ENCODE data around the gene BANF1.

BANF1 gene

DNA sequence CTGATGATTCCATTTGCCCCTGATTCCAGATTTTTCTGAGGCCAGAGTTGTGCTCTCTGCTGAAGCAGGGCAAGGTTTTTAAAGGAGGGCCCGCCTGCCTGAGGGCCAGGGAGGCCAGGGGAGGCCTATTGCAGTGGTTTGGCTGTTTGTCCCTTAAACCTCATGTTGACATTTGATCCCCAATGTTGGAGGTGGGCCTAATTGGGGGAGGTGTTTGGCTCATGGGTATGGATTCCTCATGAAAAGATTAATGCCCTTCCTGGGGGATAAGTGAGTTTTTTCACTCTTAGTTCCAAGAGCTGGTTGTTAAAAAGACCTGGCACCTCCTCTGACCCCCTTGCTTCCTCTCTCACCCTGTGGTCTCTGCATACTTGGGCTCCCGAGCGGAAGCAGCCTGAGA lies 37.5 kb downstream of the BANF1 start:
- H2BK120ac ChIP-seq (ENCODE audit: low read depth, low read length) = no peak overlapping the region
- no peak overlapping the region for H2BK5ac ChIP-seq (ENCODE audit: low read length)
- no CpG with 5 or more reads among the region's 3 CpGs for WGBS (ENCODE audit: extremely low coverage, insufficient coverage, low lambda C conversion rate)
- no peak overlapping the region for H4K8ac ChIP-seq (ENCODE audit: low read depth, low read length)
- H4K5ac ChIP-seq (ENCODE audit: low read length) = no peak overlapping the region
- H3K56ac ChIP-seq (ENCODE audit: low read length) = no peak overlapping the region
- H3K4me3 ChIP-seq (ENCODE audit: low read length) = no peak overlapping the region
- DNase-seq = no peak
- H3K27ac ChIP-seq (ENCODE audit: low read depth, low read length) = no peak overlapping the region
- H3K4me1 ChIP-seq (ENCODE audit: control insufficient read depth, low read depth, low read length) = no peaks in the 10 kb centered on the region
- H3K79me2 ChIP-seq (ENCODE audit: control insufficient read depth, insufficient read depth, low read length) = no peaks in the 10 kb centered on the region
- H3K4me2 ChIP-seq (ENCODE audit: low read length) = no peak overlapping the region
- no peak overlapping the region for H2AK5ac ChIP-seq (ENCODE audit: low read length)
- no peaks in the 10 kb centered on the region for H3K27me3 ChIP-seq (ENCODE audit: insufficient read depth, low read length, poor library complexity)
- no peaks in the 10 kb centered on the region for H3K79me1 ChIP-seq (ENCODE audit: low read length)
- H3K18ac ChIP-seq (ENCODE audit: low read length) = no peak overlapping the region
- H3K23ac ChIP-seq (ENCODE audit: low read length) = no peak overlapping the region
- no peak overlapping the region for H2BK15ac ChIP-seq (replicated peaks; ENCODE audit: low read depth)
- no peak overlapping the region for H3K4ac ChIP-seq (ENCODE audit: low read depth, low read length)
- no peak overlapping the region for H3K9ac ChIP-seq (ENCODE audit: low read length)
- no peaks in the 10 kb centered on the region for H3K36me3 ChIP-seq (ENCODE audit: control insufficient read depth, insufficient read depth, low read length)

DNA sequence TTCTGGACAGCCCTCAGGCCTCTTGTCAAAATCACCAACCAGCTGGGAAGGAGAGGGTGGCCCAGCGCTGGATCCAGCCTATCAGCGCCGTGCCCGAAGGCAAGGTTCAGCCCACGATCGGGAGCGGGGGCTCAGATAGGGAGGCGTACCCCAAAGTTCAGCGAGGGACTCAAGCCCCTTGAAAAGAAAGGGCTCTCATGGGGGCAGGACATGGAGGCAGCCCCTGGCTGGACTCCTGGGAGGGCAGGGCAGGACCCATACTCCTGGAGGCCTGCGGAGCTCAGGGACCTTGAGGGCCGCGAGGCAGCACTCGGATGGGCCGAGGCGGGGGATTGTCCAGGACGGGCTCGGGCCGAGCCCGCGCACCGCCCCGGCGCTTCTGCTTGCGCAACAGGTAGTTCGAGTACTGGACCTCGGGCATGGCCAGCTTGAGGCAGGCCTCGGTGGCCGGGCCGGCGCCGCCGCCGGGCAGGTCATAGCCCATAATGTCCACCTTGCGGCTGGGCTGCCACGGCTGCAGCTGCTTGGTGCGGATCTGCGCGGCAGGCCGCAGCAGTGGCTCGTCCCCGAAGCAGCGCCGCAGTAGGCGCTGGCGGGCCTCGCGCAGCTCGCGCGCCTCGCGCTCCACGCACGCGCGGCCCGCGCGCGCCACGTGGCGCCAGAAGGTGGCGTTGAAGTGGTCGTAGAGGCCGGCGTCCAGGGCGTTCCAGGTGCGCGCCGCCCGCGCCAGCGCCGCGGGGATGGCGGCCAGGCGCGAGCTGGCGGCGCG lies 40.1 kb downstream of the BANF1 start:
- no peak overlapping the region for H3K23ac ChIP-seq (ENCODE audit: low read length)
- H3K4me2 ChIP-seq (ENCODE audit: low read length) = no peak overlapping the region
- no peaks in the 10 kb centered on the region for H3K4me1 ChIP-seq (ENCODE audit: control insufficient read depth, low read depth, low read length)
- no peak overlapping the region for H2AK5ac ChIP-seq (ENCODE audit: low read length)
- H3K4ac ChIP-seq (ENCODE audit: low read depth, low read length) = no peak overlapping the region
- H4K5ac ChIP-seq (ENCODE audit: low read length) = no peak overlapping the region
- H3K18ac ChIP-seq (ENCODE audit: low read length) = no peak overlapping the region
- H3K79me1 ChIP-seq (ENCODE audit: low read length) = no peaks in the 10 kb centered on the region
- no peak overlapping the region for H2BK5ac ChIP-seq (ENCODE audit: low read length)
- no peak overlapping the region for H2BK120ac ChIP-seq (ENCODE audit: low read depth, low read length)
- WGBS (ENCODE audit: extremely low coverage, insufficient coverage, low lambda C conversion rate) = no CpG with 5 or more reads among the region's 81 CpGs
- no peak overlapping the region for H3K56ac ChIP-seq (ENCODE audit: low read length)
- no peak overlapping the region for H3K4me3 ChIP-seq (ENCODE audit: low read length)
- H3K27ac ChIP-seq (ENCODE audit: low read depth, low read length) = no peak overlapping the region
- no peak overlapping the region for H4K8ac ChIP-seq (ENCODE audit: low read depth, low read length)
- H3K36me3 ChIP-seq (ENCODE audit: control insufficient read depth, insufficient read depth, low read length) = no peaks in the 10 kb centered on the region
- no peak overlapping the region for H2BK15ac ChIP-seq (replicated peaks; ENCODE audit: low read depth)
- DNase-seq = no peak
- no peak overlapping the region for H3K9ac ChIP-seq (ENCODE audit: low read length)
- no peaks in the 10 kb centered on the region for H3K79me2 ChIP-seq (ENCODE audit: control insufficient read depth, insufficient read depth, low read length)
- no peaks in the 10 kb centered on the region for H3K27me3 ChIP-seq (ENCODE audit: insufficient read depth, low read length, poor library complexity)

DNA sequence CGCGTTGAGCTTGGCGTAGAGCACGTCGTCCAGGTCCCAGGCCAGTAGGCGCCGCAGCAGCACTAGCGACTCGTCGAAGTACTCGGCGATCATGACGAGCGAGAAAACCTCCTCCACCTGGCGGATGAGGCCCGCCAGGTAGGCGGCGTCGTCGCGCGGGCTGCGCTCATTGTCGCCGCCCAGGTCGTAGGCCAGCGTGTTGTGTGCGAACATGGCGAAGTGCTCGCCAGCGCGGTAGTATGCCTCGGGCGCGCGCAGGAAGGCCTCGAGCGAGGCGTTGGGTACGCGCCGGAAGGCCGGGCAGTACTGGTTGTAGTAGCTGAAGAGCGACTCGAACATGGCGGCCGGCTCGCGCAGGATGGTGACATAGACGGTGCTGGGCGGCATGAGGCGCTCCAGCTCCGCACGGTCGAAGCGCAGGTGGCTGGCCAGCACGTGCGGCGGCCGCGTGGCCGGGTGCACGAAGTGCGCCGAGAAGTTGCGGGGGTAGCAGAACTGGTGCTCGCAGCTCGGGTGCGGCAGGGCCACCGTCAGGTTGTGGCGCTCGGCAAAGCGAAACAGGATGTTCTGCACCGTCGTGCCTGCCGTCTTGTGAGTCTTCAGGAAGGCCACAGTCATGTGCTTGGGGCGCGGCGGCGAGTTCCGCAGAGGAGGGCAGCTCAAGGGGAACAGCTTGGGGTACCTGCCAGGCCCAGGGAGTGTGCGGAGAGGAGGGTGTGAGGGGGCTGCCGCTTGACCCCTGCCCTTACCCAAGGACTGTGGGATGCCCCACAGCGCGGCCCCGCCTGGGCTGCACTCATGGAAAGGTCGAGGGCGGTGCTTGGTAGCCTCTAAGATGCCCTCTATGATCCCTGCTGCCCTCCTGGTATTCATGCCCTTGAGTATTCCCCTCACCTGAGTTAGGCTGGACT lies 40.9 kb downstream of the BANF1 start:
- Histone ChIP-seq H2AK5ac (ENCODE audit: low read length) (no peak overlapping the region), H2BK120ac (ENCODE audit: low read depth, low read length) (no peak overlapping the region), H3K4ac (ENCODE audit: low read depth, low read length) (no peak overlapping the region), H3K18ac (ENCODE audit: low read length) (no peak overlapping the region), H3K9ac (ENCODE audit: low read length) (no peak overlapping the region), H3K4me3 (ENCODE audit: low read length) (no peak overlapping the region), H3K79me1 (ENCODE audit: low read length) (no peaks in the 10 kb centered on the region), H3K27me3 (ENCODE audit: insufficient read depth, low read length, poor library complexity) (no peaks in the 10 kb centered on the region), H3K79me2 (ENCODE audit: control insufficient read depth, insufficient read depth, low read length) (no peaks in the 10 kb centered on the region), H4K5ac (ENCODE audit: low read length) (no peak overlapping the region), H3K4me1 (ENCODE audit: control insufficient read depth, low read depth, low read length) (no peaks in the 10 kb centered on the region), H3K27ac (ENCODE audit: low read depth, low read length) (no peak overlapping the region), H2BK15ac (replicated peaks; ENCODE audit: low read depth) (no peak overlapping the region), H3K36me3 (ENCODE audit: control insufficient read depth, insufficient read depth, low read length) (no peaks in the 10 kb centered on the region), H4K8ac (ENCODE audit: low read depth, low read length) (no peak overlapping the region), H2BK5ac (ENCODE audit: low read length) (no peak overlapping the region), H3K56ac (ENCODE audit: low read length) (no peak overlapping the region), H3K23ac (ENCODE audit: low read length) (no peak overlapping the region), H3K4me2 (ENCODE audit: low read length) (no peak overlapping the region)
- DNase-seq = no peak
- WGBS (ENCODE audit: extremely low coverage, insufficient coverage, low lambda C conversion rate) = no CpG with 5 or more reads among the region's 88 CpGs

DNA sequence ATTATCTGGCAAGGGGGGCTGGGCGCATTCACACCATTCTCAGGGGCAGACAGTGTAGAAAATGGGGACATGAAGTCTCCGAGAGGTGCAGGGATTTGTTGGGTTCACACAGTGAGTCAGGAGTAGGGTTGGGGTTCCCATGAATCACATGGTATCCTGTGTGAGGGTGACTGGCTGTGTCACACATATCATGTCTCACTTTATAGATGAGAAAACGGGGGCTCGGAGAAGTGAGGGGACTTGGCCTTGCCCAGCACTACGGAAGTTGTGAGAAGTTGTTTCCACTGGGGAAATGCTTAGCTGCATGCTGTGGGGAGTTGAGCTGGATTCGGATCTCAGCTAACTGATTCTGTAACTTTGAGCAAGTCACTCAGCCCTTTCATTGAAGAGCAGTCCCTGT lies 42.5 kb downstream of the BANF1 start:
- Histone ChIP-seq H2BK5ac (ENCODE audit: low read length) (no peak overlapping the region), H3K36me3 (ENCODE audit: control insufficient read depth, insufficient read depth, low read length) (no peaks in the 10 kb centered on the region), H3K4me2 (ENCODE audit: low read length) (no peak overlapping the region), H3K4me3 (ENCODE audit: low read length) (no peak overlapping the region), H3K4me1 (ENCODE audit: control insufficient read depth, low read depth, low read length) (no peaks in the 10 kb centered on the region), H3K4ac (ENCODE audit: low read depth, low read length) (no peak overlapping the region), H2BK120ac (ENCODE audit: low read depth, low read length) (no peak overlapping the region), H3K23ac (ENCODE audit: low read length) (no peak overlapping the region), H4K8ac (ENCODE audit: low read depth, low read length) (no peak overlapping the region), H2AK5ac (ENCODE audit: low read length) (no peak overlapping the region), H3K18ac (ENCODE audit: low read length) (no peak overlapping the region), H3K79me2 (ENCODE audit: control insufficient read depth, insufficient read depth, low read length) (no peaks in the 10 kb centered on the region), H3K9ac (ENCODE audit: low read length) (no peak overlapping the region), H4K5ac (ENCODE audit: low read length) (no peak overlapping the region), H3K79me1 (ENCODE audit: low read length) (no peaks in the 10 kb centered on the region), H3K56ac (ENCODE audit: low read length) (no peak overlapping the region), H3K27me3 (ENCODE audit: insufficient read depth, low read length, poor library complexity) (no peaks in the 10 kb centered on the region), H2BK15ac (replicated peaks; ENCODE audit: low read depth) (no peak overlapping the region), H3K27ac (ENCODE audit: low read depth, low read length) (no peak overlapping the region)
- WGBS (ENCODE audit: extremely low coverage, insufficient coverage, low lambda C conversion rate) = no CpG with 5 or more reads among the region's 6 CpGs
- DNase-seq = no peak

DNA sequence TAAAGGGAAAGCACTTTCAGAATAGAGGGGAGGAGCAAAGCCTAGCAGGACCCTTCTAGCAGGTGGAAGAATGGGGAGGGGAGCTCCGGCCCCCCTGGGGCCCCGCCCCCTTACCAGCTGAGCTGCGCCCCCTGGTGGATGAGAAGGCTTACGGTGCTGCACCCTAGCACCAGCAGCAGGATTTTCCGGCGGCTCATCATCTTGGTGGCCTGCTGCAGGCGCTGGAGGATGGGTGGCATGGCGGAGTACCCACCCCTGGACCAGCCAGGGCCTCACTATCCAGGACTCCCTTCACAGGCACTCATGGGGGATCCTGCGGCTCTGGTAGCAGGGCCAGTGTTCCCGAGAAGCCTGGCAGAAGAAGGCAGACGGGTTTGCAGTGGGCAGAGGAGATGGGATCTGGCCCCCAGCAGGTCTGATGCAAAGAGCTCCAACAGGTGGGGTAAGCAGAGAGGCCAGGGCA lies 42.9 kb downstream of the BANF1 start:
- Histone ChIP-seq H3K4me3 (ENCODE audit: low read length) (no peak overlapping the region), H2BK5ac (ENCODE audit: low read length) (no peak overlapping the region), H3K79me2 (ENCODE audit: control insufficient read depth, insufficient read depth, low read length) (no peaks in the 10 kb centered on the region), H3K27ac (ENCODE audit: low read depth, low read length) (no peak overlapping the region), H3K4ac (ENCODE audit: low read depth, low read length) (no peak overlapping the region), H4K8ac (ENCODE audit: low read depth, low read length) (no peak overlapping the region), H4K5ac (ENCODE audit: low read length) (no peak overlapping the region), H3K27me3 (ENCODE audit: insufficient read depth, low read length, poor library complexity) (no peaks in the 10 kb centered on the region), H3K4me2 (ENCODE audit: low read length) (no peak overlapping the region), H2AK5ac (ENCODE audit: low read length) (no peak overlapping the region), H3K4me1 (ENCODE audit: control insufficient read depth, low read depth, low read length) (no peaks in the 10 kb centered on the region), H3K56ac (ENCODE audit: low read length) (no peak overlapping the region), H3K9ac (ENCODE audit: low read length) (no peak overlapping the region), H3K18ac (ENCODE audit: low read length) (no peak overlapping the region), H3K79me1 (ENCODE audit: low read length) (no peaks in the 10 kb centered on the region), H2BK120ac (ENCODE audit: low read depth, low read length) (no peak overlapping the region), H3K36me3 (ENCODE audit: control insufficient read depth, insufficient read depth, low read length) (no peaks in the 10 kb centered on the region), H2BK15ac (replicated peaks; ENCODE audit: low read depth) (no peak overlapping the region), H3K23ac (ENCODE audit: low read length) (no peak overlapping the region)
- WGBS (ENCODE audit: extremely low coverage, insufficient coverage, low lambda C conversion rate) = no CpG with 5 or more reads among the region's 11 CpGs
- DNase-seq = peak; percentile 91
